Measurements from ENCODE around the gene IL36A. TPM values are rescaled to one million over a fixed set of nuclear protein-coding genes. Genes with fewer than 3 reads are reported as not detected.

Gene IL36A
- total RNA-seq, 1 donor from 2014 or later, result not detected

- H3K4me1 ChIP-seq, result no peaks in the 10 kb centered on the region
- ATAC-seq (no peak), DNase-seq (no peak)
- intact Hi-C loops (cut with DNase I), result no loop called here
- no peaks in the 10 kb centered on the region for H3K36me3 ChIP-seq
- H3K9me3 ChIP-seq, result no peaks in the 10 kb centered on the region
- no peak for TF ChIP-seq CTCF (IDR thresholded peaks at IDR 0.05)
- no peak overlapping the region for H3K4me3 ChIP-seq
- no peak overlapping the region for H3K27ac ChIP-seq
- no peaks in the 10 kb centered on the region for H3K27me3 ChIP-seq (ENCODE audit: low read depth)
Measured at GRCh38 chr2:113056521-113056920, 51.3 kb downstream of the IL36A start.

- no peak overlapping the region for H3K4me3 ChIP-seq
- no peak for TF ChIP-seq CTCF (IDR thresholded peaks at IDR 0.05)
- no peaks in the 10 kb centered on the region for H3K27me3 ChIP-seq (ENCODE audit: low read depth)
- ATAC-seq, result no peak
- no peak overlapping the region for H3K27ac ChIP-seq
- DNase-seq, result no peak
- no peaks in the 10 kb centered on the region for H3K4me1 ChIP-seq
- no peaks in the 10 kb centered on the region for H3K36me3 ChIP-seq
- intact Hi-C loops (cut with DNase I), result no loop called here
- H3K9me3 ChIP-seq, result no peaks in the 10 kb centered on the region
Measured at GRCh38 chr2:113057117-113057516, 51.9 kb downstream of the IL36A start.

Other genes starting within 250 kb of the IL36A start
- 1.3 TPM for gene CKAP2L, start 240.8 kb upstream of the IL36A start, total RNA-seq
- gene IL1A, start 221.0 kb upstream of the IL36A start, total RNA-seq, result 2.1 TPM
- gene IL1B, start 168.7 kb upstream of the IL36A start, total RNA-seq, result 17.5 TPM
- gene IL37, start 94.3 kb upstream of the IL36A start, total RNA-seq, result not detected
- gene IL36G, start 27.5 kb upstream of the IL36A start, total RNA-seq, result not detected
- gene IL36B, start 47.4 kb downstream of the IL36A start, total RNA-seq, result not detected
- not detected for gene IL36RN, start 53.7 kb downstream of the IL36A start, total RNA-seq
- not detected for gene IL1F10, start 62.5 kb downstream of the IL36A start, total RNA-seq
- gene IL1RN, start 122.1 kb downstream of the IL36A start, total RNA-seq, result 20.1 TPM
- gene PSD4, start 168.5 kb downstream of the IL36A start, total RNA-seq, result 43.2 TPM

Measured in lower lobe of right lung (tissue), 2 donors.